Endothelial cell (in vitro differentiated cells): Measurements from ENCODE around the gene ZDHHC6. TPM values are rescaled to one million over a fixed set of nuclear protein-coding genes. Genes with fewer than 3 reads are reported as not detected.
A peak's percentile ranks its signal among the peaks of the same experiment; 100 is the strongest.
"Not testable (repeated sequence)": the region's sequence is repeated elsewhere in the genome, so short reads cannot be mapped to it uniquely, and the experiment has no call there.

Experiments
- DNase-seq: peaks from one replicate; pipeline ENCODE4 v3.0.0; 2021; ENCODE audit warnings: low spot score
- H3K27ac Mint-ChIP-seq: one replicate; pipeline ENCODE4 v1.8.0; 2021; ENCODE audit warnings: mixed read lengths, inconsistent platforms; ENCODE audit not compliant: unreplicated experiment
- H3K27me3 Mint-ChIP-seq: one replicate; pipeline ENCODE4 v1.8.0; 2021; ENCODE audit warnings: mild to moderate bottlenecking, moderate library complexity, mixed read lengths, inconsistent platforms; ENCODE audit not compliant: unreplicated experiment
- H3K36me3 Mint-ChIP-seq: one replicate; pipeline ENCODE4 v1.8.0; 2021; ENCODE audit warnings: mild to moderate bottlenecking, low read depth, mixed read lengths, inconsistent platforms; ENCODE audit not compliant: unreplicated experiment
- H3K4me1 Mint-ChIP-seq: one replicate; pipeline ENCODE4 v1.8.0; 2021; ENCODE audit warnings: mild to moderate bottlenecking, mixed read lengths, inconsistent platforms; ENCODE audit not compliant: unreplicated experiment
- H3K4me3 Mint-ChIP-seq: one replicate; pipeline ENCODE4 v1.8.0; 2021; ENCODE audit warnings: mild to moderate bottlenecking, mixed read lengths, inconsistent platforms; ENCODE audit not compliant: unreplicated experiment
- H3K9me3 Mint-ChIP-seq: one replicate; pipeline ENCODE4 v1.8.0; 2021; ENCODE audit warnings: mixed read lengths, inconsistent platforms; ENCODE audit not compliant: unreplicated experiment
- total RNA-seq: library from RNA; stranded (reverse); fragmentation: NEBNext Ultra II Directional; extraction: Animal tissue kit (Norgen Biotek cat#: 25700); gene quantifications from one replicate; pipeline ENCODE4 v1.2.1, GENCODE V29; 2021; ENCODE audit not compliant: unreplicated experiment
- TF ChIP-seq, protein P1 (sequence below): fragments of 200-600 bp; sonication (generic); IDR thresholded peaks from one replicate; pipeline ENCODE4 v1.5.0; 2021; ENCODE audit warnings: antibody characterized with exemption; ENCODE audit not compliant: unreplicated experiment

The ZDHHC6 gene
- total RNA-seq, 1 donor from 2014 or later: 42.8 TPM

DNA sequence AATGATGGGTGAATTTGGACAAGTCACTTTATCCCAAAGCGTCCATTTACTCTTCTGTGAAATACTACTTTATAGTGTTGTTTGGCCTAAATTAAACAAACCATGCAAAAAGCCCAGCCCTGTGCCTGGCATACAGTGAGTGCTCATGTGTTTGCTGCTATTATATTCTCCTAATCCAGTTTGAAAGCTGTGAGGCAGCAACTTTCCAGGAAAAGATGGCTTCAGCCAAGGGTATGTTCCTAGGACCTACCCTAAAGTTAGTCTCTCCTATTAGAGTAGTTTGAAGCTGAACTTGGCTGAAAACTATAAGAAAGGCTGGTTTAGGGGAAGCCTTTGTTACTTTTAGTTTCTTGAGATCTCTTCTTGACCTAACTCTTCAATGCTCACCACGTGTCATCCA is 52.9 kb downstream of the ZDHHC6 start:
- no peaks in the 10 kb centered on the region for H3K9me3 Mint-ChIP-seq
- H3K36me3 Mint-ChIP-seq: no peaks in the 10 kb centered on the region
- peaks cover 3% of the 10 kb centered on the region for H3K27me3 Mint-ChIP-seq
- TF ChIP-seq, protein P1, sequence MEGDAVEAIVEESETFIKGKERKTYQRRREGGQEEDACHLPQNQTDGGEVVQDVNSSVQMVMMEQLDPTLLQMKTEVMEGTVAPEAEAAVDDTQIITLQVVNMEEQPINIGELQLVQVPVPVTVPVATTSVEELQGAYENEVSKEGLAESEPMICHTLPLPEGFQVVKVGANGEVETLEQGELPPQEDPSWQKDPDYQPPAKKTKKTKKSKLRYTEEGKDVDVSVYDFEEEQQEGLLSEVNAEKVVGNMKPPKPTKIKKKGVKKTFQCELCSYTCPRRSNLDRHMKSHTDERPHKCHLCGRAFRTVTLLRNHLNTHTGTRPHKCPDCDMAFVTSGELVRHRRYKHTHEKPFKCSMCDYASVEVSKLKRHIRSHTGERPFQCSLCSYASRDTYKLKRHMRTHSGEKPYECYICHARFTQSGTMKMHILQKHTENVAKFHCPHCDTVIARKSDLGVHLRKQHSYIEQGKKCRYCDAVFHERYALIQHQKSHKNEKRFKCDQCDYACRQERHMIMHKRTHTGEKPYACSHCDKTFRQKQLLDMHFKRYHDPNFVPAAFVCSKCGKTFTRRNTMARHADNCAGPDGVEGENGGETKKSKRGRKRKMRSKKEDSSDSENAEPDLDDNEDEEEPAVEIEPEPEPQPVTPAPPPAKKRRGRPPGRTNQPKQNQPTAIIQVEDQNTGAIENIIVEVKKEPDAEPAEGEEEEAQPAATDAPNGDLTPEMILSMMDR: no peak
- DNase-seq: no peak
- H3K4me1 Mint-ChIP-seq: peaks cover 21% of the 10 kb centered on the region
- H3K4me3 Mint-ChIP-seq: no peak overlapping the region
- no peak overlapping the region for H3K27ac Mint-ChIP-seq

DNA sequence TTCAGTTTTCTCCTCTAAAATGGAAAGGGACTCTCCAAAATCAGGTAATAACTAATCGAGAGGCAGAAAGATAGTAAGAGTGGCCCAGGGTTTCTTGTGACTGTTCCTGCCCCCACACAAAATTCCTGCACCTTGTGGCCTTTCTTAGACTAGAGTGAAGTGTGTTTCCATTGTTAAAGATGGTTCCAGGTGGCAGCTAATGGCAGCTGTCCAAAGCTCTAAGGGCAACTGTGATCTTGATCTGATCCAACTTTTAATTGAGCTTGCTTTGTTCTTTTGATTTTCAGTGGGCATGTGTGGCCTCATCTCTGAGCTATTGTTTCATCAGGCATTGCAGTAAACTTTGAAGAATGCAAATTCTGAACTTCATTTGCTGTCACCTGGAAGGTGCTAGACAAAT is 53.4 kb downstream of the ZDHHC6 start:
- Mint-ChIP-seq H3K9me3 (no peaks in the 10 kb centered on the region), H3K36me3 (no peaks in the 10 kb centered on the region), H3K27me3 (peaks cover 3% of the 10 kb centered on the region), H3K4me1 (peaks cover 26% of the 10 kb centered on the region), H3K4me3 (no peak overlapping the region), H3K27ac (no peak overlapping the region)
- TF ChIP-seq, protein P1: no peak
- DNase-seq: no peak

DNA sequence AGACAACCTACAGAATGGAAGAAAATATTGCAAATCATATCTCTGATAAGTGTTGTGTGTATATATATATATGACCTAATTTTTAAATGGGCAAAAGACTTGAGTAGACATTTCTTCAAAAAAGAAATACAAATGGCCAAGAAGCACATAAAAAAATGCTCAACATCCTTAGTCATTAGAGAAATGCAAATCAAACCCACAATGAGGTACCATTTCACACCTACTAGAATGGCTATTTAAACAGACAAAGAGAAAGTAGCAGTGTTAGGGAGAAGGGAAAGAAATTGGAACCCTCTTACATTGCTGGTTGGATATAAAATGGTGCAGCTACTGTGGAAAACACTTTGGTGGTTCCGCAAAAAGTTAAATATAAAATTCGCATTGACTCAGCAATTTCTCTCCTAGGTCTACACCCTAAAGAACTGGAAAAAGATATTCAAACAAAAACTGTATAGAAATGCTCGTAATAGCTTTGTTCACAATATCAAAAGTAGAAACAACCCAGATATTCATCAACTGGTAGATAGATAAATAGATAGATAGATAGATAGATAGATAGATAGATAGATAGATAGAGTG is 56.5 kb downstream of the ZDHHC6 start:
- peak overlapping the region; percentile 92 for H3K27ac Mint-ChIP-seq
- H3K4me3 Mint-ChIP-seq: no peak overlapping the region
- TF ChIP-seq, protein P1: no peak
- H3K36me3 Mint-ChIP-seq: no peaks in the 10 kb centered on the region
- no peaks in the 10 kb centered on the region for H3K9me3 Mint-ChIP-seq
- H3K4me1 Mint-ChIP-seq: peaks cover 27% of the 10 kb centered on the region
- DNase-seq: no peak
- H3K27me3 Mint-ChIP-seq: peaks cover 3% of the 10 kb centered on the region

DNA sequence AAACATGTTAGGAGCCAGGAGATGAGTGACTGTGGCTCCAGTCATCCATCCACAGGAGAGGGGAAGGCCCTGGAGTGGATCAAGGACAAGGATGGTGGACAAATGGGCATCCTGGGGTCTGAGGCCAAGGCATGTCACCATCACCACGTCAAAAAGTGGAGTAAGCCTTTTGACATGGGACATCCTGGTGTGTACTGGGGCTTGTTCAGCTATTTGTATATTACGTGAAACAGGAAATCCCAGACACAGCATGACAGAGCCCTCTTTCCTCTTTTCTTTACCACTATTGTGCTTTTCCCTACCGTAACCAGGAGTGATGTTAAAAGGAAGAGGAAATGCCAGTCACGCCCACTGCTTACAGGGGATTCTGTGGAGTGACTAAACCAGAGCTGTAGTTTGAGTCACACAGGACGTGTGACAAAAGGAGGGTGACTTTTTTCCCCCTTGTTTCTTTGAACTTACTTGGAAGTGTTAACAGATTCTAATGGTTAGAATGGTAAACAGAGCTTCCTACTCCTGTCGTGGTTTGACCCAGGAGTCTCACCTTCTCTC is 57.4 kb downstream of the ZDHHC6 start:
- Mint-ChIP-seq H3K27ac (peak overlapping the region; percentile 94), H3K36me3 (no peaks in the 10 kb centered on the region), H3K27me3 (peaks cover 3% of the 10 kb centered on the region), H3K4me1 (peaks cover 26% of the 10 kb centered on the region), H3K4me3 (no peak overlapping the region), H3K9me3 (no peaks in the 10 kb centered on the region)
- DNase-seq: peak; percentile 42
- TF ChIP-seq, protein P1: no peak

DNA sequence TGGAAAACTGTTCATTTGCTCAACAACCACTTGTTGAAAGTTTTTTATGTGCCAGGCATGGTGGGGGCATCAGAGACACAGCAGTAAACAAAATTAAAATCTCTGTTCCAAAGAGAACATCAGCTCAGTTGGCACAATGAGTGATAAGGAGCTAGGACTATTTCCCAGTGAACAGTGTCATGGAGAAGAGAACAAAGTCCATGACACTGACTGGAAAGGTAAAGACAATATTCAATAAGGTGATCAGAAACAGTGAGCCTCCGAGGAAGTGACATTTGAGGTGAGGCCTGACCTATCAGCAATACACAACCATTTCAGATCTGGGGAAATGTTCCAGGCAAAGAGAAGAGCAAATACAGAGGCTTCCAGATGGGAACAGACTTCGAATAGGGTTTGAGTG is 58.2 kb downstream of the ZDHHC6 start:
- Mint-ChIP-seq H3K4me3 (no peak overlapping the region), H3K27ac (peak overlapping the region; percentile 94)

DNA sequence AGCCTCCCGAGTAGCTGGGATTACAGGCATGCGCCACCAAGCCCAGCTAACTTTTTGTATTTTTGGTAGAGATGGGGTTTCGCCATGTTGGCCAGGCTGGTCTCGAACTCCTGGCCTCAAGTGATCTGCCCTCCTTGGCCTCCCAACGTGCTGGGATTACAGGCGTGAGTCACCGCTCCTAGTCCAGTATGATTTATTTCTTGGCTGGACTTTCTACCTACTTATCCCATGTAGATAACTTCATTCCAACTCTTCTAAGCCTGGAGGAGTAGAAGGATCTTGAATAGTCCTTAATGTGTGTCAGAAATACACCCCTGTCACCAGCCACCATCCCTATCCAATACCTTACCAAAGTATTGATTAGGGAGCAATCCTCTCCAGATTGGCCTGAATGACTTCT is 58.7 kb downstream of the ZDHHC6 start:
- H3K4me3 Mint-ChIP-seq, H3K36me3 Mint-ChIP-seq, H3K27me3 Mint-ChIP-seq, DNase-seq, H3K9me3 Mint-ChIP-seq: not testable (repeated sequence)
- H3K4me1 Mint-ChIP-seq: peaks cover 19% of the 10 kb centered on the region
- peak overlapping the region; percentile 94 for H3K27ac Mint-ChIP-seq

More for the DNA sequence above, 58.2 kb downstream of the ZDHHC6 start:
- no peak for DNase-seq
- no peaks in the 10 kb centered on the region for H3K36me3 Mint-ChIP-seq
- peaks cover 23% of the 10 kb centered on the region for H3K4me1 Mint-ChIP-seq
- no peaks in the 10 kb centered on the region for H3K9me3 Mint-ChIP-seq
- peaks cover 3% of the 10 kb centered on the region for H3K27me3 Mint-ChIP-seq
- TF ChIP-seq, protein P1: no peak
